Common myeloid progenitor, CD34-positive (primary cell): Measurements from ENCODE around the gene CACNB1.
A peak's percentile ranks its signal among the peaks of the same experiment; 100 is the strongest.

Source experiments
- CTCF ChIA-PET: fragments of 350-600 bp; sonication (Branson Sonifier 250); formaldehyde crosslinking; loops from one replicate; lab custom pipeline; 2021; ENCODE audit warnings: antibody characterized with exemption; lab: Charles Lee
- POLR2A ChIA-PET: fragments of 350-600 bp; sonication (Branson Sonifier 250); formaldehyde crosslinking; loops from one replicate; lab custom pipeline; 2021; ENCODE audit warnings: antibody characterized with exemption; lab: Charles Lee
- DNase-seq, 3 donors: peaks; one replicate each; pipeline versions ENCODE4 v3.0.0 to v3.0.0-alpha.2; 2013
- H3K27ac ChIP-seq, 2 experiments: 1 replicate in 1 of 2; 2 replicates in 1 of 2; pipeline ENCODE4 v1.7.0; 2013; ENCODE audit warnings: inconsistent platforms in 2 of 2, low read length in 2 of 2, mild to moderate bottlenecking in 2 of 2, low read depth in 1 of 2, moderate library complexity in 1 of 2; ENCODE audit not compliant: severe bottlenecking in 2 of 2, insufficient read depth in 1 of 2, poor library complexity in 1 of 2
- H3K27me3 ChIP-seq, 5 experiments: replicated peaks in 2 of 5; 1 replicate in 3 of 5; 2 replicates in 2 of 5; pipeline versions ENCODE4 v1.6.1 to v1.7.0; 2013; ENCODE audit warnings: low read length in 4 of 5, mild to moderate bottlenecking in 2 of 5, moderate library complexity in 2 of 5, inconsistent platforms in 1 of 5; ENCODE audit not compliant: insufficient read depth in 5 of 5, control insufficient read depth in 4 of 5
- H3K36me3 ChIP-seq, 4 experiments: 1 replicate in 2 of 4; 2 replicates in 2 of 4; pipeline versions ENCODE4 v1.6.1 to v1.7.0; 2013; ENCODE audit warnings: low read length in 3 of 4, control low read depth in 1 of 4, mild to moderate bottlenecking in 1 of 4; ENCODE audit not compliant: control insufficient read depth in 4 of 4, insufficient read depth in 4 of 4
- H3K4me1 ChIP-seq, 4 experiments: 1 replicate in 3 of 4; 2 replicates in 1 of 4; pipeline versions ENCODE4 v1.6.1 to v1.7.1; 2013; ENCODE audit warnings: low read length in 3 of 4, mild to moderate bottlenecking in 3 of 4, control low read depth in 1 of 4, inconsistent platforms in 1 of 4, moderate library complexity in 1 of 4; ENCODE audit not compliant: control insufficient read depth in 4 of 4, insufficient read depth in 4 of 4; ENCODE audit errors: control extremely low read depth in 1 of 4
- H3K4me3 ChIP-seq, 7 experiments: 1 replicate in 4 of 7; 2 replicates in 3 of 7; pipeline versions ENCODE4 v1.5.1 to v1.7.0; 2013; ENCODE audit warnings: mild to moderate bottlenecking in 7 of 7, low read length in 6 of 7, moderate library complexity in 6 of 7, inconsistent platforms in 2 of 7, low read depth in 2 of 7, control low read depth in 1 of 7; ENCODE audit not compliant: insufficient read depth in 4 of 7, control insufficient read depth in 1 of 7; ENCODE audit errors: extremely low read depth in 1 of 7
- H3K9me3 ChIP-seq, 5 experiments: 1 replicate in 4 of 5; 2 replicates in 1 of 5; pipeline versions ENCODE4 v1.6.1 to v1.7.1; 2013; ENCODE audit warnings: low read length in 4 of 5, mild to moderate bottlenecking in 2 of 5, inconsistent platforms in 1 of 5, low read depth in 1 of 5, moderate library complexity in 1 of 5; ENCODE audit not compliant: control insufficient read depth in 4 of 5, insufficient read depth in 2 of 5; ENCODE audit errors: control extremely low read depth in 1 of 5
- WGBS: methylation state at CpG from one replicate; pipeline ENCODE4 v1.1.5; 2013; ENCODE audit not compliant: insufficient coverage; 5-methylcytosine and 5-hydroxymethylcytosine counted together

CACNB1 gene

DNA sequence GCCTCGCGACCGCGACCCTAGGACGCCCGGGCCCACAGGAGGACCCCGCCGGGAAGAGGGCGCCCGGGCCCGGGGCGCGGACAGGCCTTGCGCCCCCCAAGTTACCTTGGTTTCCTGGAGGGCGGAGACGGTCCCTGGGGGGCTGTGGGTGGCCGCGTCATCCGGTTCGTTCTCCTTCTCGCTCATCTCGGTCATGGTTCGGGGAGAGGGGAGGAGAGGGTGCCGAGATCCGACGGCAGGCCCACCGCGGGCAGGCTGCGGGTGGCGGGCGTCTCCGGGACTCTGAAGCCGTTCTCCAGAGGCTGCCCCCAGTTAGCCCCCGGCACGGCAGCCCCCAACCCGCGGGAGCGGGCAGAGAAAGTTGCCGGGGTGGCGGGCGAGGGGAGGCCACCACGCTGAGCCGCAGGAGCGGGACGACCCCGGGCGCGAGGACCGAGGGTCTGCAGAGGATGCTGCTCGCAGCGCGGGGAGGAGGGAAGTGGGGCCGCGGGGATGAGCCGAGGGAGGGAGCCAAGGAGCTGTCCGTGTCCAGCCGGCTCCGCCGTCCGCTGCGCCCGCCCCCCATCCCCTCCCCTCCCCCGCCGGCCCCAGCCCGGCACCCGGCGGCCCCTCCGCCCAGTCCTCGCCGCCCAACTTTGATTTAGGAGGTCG is 28.0 kb upstream of the CACNB1 start, which contains the start of gene STAC2:
Gene STAC2, minus strand, starts transcription at position 638 of the 651 bp plus-strand sequence. Its CDS starts 443 bp downstream, at position 195.
- CTCF ChIA-PET = interaction anchor here (0.7 to 0.9 kb wide), 3 partner anchors 10 to 16 kb away, joined by 3 to 4 read pairs (median 3); no protein-coding TSS in a partner anchor
- no peaks in the 10 kb centered on the region for H3K36me3 ChIP-seq
- WGBS = 3% methylated on average over 29 of the region's 71 CpGs

GRCh38 chr17:39224778-39225307 is 27.4 kb upstream of the CACNB1 start:
- Histone ChIP-seq H3K4me1 (peaks cover 0 to 22% (median 18%) of the 10 kb centered on the region in 4 experiments), H3K27me3 (peaks cover 0 to 60% (median 33%) of the 10 kb centered on the region in 5 experiments), H3K36me3 (no peaks in the 10 kb centered on the region), H3K9me3 (no peaks in the 10 kb centered on the region), H3K27ac (no peak overlapping the region), H3K4me3 (peak overlapping the region in 3 of 7 experiments; percentile 45 to 54 (median 49))
- ChIA-PET POLR2A (no interaction called here), CTCF (no interaction called here)
- WGBS = 1% methylated on average over 64 of the region's 68 CpGs
- peak in 1 of 3 donors; percentile 26 for DNase-seq

More for the DNA sequence above, 28.0 kb upstream of the CACNB1 start, which contains the start of gene STAC2:
- H3K27me3 ChIP-seq = peaks cover 0 to 57% (median 33%) of the 10 kb centered on the region in 5 experiments
- DNase-seq = peak in 1 of 3 donors; percentile 32
- no peak within 1 kb of the TSS for H3K27ac ChIP-seq
- H3K4me1 ChIP-seq = peaks cover 0 to 20% (median 18%) of the 10 kb centered on the region in 4 experiments
- POLR2A ChIA-PET = interaction anchor here (0.6 kb wide), 1 partner anchor 21 kb away, joined by 3 read pairs; no protein-coding TSS in a partner anchor
- no peaks in the 10 kb centered on the region for H3K9me3 ChIP-seq
- H3K4me3 ChIP-seq = peak within 1 kb of the TSS in 4 of 7 experiments; percentile 49 to 54 (median 52)

DNA sequence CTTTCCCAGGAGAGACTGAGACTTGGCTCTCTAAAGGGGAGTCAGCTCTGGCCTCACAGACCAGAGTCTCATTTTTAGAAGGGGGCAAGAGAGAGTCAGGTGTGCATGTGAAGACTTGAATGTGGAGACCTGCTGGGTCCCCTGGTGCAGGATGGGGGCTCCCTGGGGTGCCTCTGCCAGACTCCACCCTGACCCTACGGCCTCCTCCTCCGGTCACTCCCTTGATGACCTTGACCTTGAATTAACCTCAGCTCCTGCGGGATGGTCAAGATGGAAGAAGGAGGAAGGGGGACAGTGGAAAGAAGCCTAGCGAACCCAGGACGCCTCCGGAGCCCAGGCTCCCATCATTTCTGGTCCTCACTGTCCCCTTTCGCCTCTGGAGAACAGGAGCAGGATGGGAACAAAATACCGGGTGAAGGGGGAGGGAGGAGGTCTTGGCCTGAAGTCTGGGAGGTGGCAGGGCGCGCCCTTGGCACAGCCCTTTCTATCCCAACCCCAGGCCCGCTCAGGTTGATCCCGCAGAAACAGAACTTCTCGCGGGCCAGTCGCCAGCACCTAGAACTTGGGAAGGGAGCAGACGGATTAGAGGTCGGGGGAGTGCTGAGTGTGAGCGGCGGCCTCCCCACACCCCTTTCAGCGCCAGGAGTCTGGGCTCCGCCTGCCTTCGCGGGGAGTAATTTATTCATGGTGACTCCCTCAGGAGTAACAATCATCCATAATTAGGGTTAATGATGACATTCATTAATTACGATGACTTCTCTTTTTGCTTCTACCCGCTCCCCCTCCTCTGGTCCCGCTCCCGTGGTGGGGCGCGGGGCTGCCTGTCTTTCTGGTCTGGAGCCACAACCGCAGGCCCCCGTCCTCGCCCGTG is 26.7 kb upstream of the CACNB1 start:
- Histone ChIP-seq H3K27ac (no peak overlapping the region), H3K4me1 (peaks cover 0 to 22% (median 16%) of the 10 kb centered on the region in 4 experiments), H3K9me3 (no peaks in the 10 kb centered on the region), H3K4me3 (peak overlapping the region in 3 of 7 experiments; percentile 31 to 54 (median 45)), H3K27me3 (peaks cover 0 to 64% (median 38%) of the 10 kb centered on the region in 5 experiments), H3K36me3 (no peaks in the 10 kb centered on the region)
- DNase-seq = peak in 1 of 3 donors; percentile 19
- POLR2A ChIA-PET = interaction anchor here (0.9 kb wide), 1 partner anchor 12 kb away, joined by 3 read pairs; no protein-coding TSS in a partner anchor
- 44% methylated on average over 29 of the region's 33 CpGs for WGBS
- CTCF ChIA-PET = interaction anchor here (0.7 to 3.0 kb wide), 9 partner anchors 8 to 241 kb away, joined by 3 to 14 read pairs (median 6); no protein-coding TSS in a partner anchor

GRCh38 chr17:39222866-39223834 is 25.7 kb upstream of the CACNB1 start:
- Histone ChIP-seq H3K4me3 (no peak overlapping the region), H3K36me3 (no peaks in the 10 kb centered on the region), H3K4me1 (peaks cover 0 to 22% (median 17%) of the 10 kb centered on the region in 4 experiments), H3K9me3 (no peaks in the 10 kb centered on the region), H3K27me3 (peaks cover 0 to 73% (median 43%) of the 10 kb centered on the region in 5 experiments), H3K27ac (no peak overlapping the region)
- ChIA-PET POLR2A (interaction anchor here (0.9 kb wide), 1 partner anchor 11 kb away, joined by 3 read pairs; no protein-coding TSS in a partner anchor), CTCF (interaction anchor here (0.7 to 3.0 kb wide), 9 partner anchors 9 to 240 kb away, joined by 3 to 14 read pairs (median 6); no protein-coding TSS in a partner anchor)
- no peak for DNase-seq
- WGBS = 85% methylated on average over 6 of the region's 9 CpGs

- H3K4me1 ChIP-seq = peaks cover 0 to 24% (median 18%) of the 10 kb centered on the region in 4 experiments
- POLR2A ChIA-PET = no interaction called here
These were observed 24.7 kb upstream of the CACNB1 start for GRCh38 chr17:39222151-39222550.

More at GRCh38 chr17:39222151-39222550, 24.7 kb upstream of the CACNB1 start:
- Histone ChIP-seq H3K27me3 (peaks cover 0 to 74% (median 39%) of the 10 kb centered on the region in 5 experiments), H3K9me3 (no peaks in the 10 kb centered on the region), H3K36me3 (no peaks in the 10 kb centered on the region), H3K4me3 (no peak overlapping the region), H3K27ac (no peak overlapping the region)
- CTCF ChIA-PET = interaction anchor here (0.8 to 3.0 kb wide), 6 partner anchors 9 to 239 kb away, joined by 3 to 16 read pairs (median 6); no protein-coding TSS in a partner anchor
- DNase-seq = no peak
- 96% methylated on average over 7 of the region's 7 CpGs for WGBS
